IPS-18c (cell line): ENCODE data around the gene LMF1.

ENCODE experiments used
- H3K4me3 ChIP-seq: 2 replicates; pipeline ENCODE4 v1.7.0; 2013; ENCODE audit warnings: low read depth, mild to moderate bottlenecking, low read length, moderate library complexity; ENCODE audit not compliant: insufficient read depth
- H3K9me3 ChIP-seq: one replicate; pipeline ENCODE4 v1.6.1; 2013; ENCODE audit warnings: mild to moderate bottlenecking, low read length, moderate library complexity; ENCODE audit not compliant: control insufficient read depth, insufficient read depth

LMF1 gene

DNA sequence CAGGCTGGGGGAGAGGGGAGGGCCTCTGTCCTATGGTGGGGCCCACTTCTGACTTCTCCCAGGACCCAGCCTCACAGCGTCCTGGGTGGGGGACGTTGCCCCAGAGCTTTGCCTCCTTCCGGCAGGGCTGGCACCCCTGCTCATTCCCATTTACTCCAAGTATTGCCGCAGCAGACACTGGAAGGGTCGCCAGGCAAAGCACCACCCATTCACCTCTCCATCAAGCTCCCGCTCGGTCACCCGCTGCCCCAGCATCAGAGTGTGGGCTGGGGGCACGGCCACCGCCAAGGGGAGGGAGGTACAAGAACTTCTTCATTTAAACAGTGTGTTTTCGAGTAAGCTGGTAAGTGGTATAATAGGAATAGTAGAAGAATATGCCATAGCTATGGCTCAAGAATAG is 117.5 kb downstream of the LMF1 start:
- Histone ChIP-seq H3K9me3 (peaks cover 17% of the 10 kb centered on the region), H3K4me3 (no peak overlapping the region; the same call in 1 of the 2 replicates)

DNA sequence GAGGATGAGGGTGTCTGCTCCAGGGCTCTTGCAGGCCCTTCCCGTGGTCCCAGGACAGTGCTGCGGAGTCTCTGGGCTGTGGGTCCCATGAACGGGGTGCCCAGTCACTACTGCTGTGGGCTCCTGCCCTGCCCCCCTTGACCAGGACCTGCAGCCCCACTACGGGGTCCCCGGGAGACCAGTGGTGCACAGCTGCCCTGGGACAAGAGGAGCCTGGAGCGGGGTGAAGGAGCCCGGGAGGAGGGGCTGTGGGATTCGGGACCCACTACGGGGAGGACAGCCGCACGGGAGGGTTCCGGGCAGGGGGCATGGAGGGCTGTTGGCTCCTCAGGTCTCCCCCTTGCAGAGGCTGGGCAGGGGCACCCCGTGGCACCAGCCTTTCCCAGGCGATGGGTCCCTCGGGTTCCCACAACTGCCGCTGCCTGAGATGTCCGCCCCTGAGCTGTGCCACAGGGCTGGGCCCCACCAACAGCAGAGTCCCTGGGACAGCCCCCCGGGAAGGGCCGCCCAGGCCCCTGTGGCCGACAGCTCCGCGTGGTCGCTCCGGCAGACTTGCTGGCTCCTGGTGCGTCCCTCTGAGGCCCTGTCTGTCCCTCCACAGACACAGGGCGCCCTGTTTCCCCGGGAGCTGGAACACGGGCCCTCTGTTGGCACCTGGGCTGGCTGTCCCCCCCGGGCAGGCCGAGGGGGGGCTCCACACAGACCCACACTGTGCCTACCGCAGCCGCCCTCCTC is 118.2 kb downstream of the LMF1 start:
- H3K9me3 ChIP-seq: peaks cover 17% of the 10 kb centered on the region

DNA sequence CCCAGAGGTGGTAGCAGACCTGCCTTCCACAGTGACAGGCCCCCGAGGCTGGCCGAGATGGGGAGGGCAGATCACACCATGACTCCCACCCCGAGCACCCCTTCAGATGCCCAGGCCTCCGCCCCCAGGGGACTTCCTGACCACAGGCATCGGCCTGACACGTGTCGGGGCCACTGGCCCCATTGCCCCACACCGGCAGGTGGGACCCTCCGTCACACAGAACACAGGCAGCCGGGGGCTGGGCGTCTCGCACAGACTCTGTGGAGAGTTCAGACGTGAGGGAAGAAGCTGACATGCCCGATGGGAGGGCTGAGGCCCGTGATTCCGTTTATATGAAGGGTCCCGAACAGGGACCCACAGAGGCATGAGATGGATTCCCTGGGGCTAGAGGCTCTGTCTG is 118.9 kb downstream of the LMF1 start:
- H3K4me3 ChIP-seq: no peak overlapping the region
- H3K9me3 ChIP-seq: peaks cover 19% of the 10 kb centered on the region

More for the DNA sequence above, 118.2 kb downstream of the LMF1 start:
- H3K4me3 ChIP-seq: no peak overlapping the region

DNA sequence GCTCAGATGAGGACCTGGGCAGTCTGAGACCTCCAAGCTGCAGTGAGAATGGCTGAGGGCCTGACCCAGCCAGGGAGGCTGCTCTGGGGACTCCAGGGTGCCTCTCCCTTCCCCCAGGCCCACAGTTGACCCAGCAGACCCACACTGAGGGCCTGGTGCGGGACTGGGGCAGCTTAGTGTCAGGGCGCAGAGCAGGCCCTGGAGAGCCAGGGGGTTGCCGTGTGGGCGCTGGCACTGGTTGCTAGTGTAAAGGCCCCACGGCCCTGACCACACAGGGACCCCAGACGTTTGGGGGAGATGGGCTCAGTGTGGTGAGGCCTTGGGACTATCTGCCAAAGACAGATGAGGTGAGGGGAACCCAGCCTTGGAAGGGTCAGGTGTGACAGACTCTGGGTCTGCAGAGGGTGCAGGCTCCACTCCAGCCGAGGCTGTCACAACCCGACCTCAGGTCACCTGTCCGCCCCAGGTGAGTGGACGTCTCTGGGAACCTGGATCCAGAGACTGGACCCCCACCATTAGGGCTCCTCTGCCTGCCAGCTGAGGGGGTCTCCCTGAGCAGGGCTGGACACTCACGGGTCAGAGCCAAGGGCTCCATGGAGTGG is 119.5 kb downstream of the LMF1 start:
- Histone ChIP-seq H3K4me3 (no peak overlapping the region), H3K9me3 (peaks cover 19% of the 10 kb centered on the region)

DNA sequence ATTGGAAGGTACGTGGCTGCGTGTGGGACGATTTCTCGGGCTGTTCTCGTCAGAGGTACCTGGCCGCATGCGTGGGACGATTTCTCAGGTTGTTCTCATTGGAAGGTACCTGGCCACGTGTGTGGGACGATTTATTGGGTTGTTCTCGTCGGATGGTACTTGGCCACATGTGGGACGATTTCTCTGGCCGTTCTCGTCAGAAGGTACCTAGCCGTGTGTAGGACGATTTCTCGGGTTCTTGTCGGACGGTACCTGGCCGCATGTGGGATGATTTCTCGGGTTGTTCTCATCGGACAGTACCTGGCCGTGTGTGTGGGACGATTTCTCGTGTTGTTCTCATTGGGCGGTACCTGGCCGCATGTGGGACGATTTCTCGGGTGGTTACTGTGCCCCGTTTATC is 120.1 kb downstream of the LMF1 start:
- H3K9me3 ChIP-seq: peaks cover 19% of the 10 kb centered on the region
- H3K4me3 ChIP-seq: no peak overlapping the region; the same call in 1 of the 2 replicates

- Histone ChIP-seq H3K4me3 (no peak overlapping the region; the same call in 1 of the 2 replicates), H3K9me3 (peaks cover 19% of the 10 kb centered on the region)
These were observed 122.1 kb downstream of the LMF1 start for GRCh38 chr16:848510-849253.

- no peak overlapping the region for H3K4me3 ChIP-seq
- peaks cover 19% of the 10 kb centered on the region for H3K9me3 ChIP-seq
These were observed 122.9 kb downstream of the LMF1 start for GRCh38 chr16:847681-848445.

- Histone ChIP-seq H3K4me3 (no peak overlapping the region), H3K9me3 (peaks cover 19% of the 10 kb centered on the region)
These were observed 123.6 kb downstream of the LMF1 start for GRCh38 chr16:847151-847550.

- H3K9me3 ChIP-seq: peaks cover 13% of the 10 kb centered on the region
- no peak overlapping the region for H3K4me3 ChIP-seq
These were observed 125.4 kb downstream of the LMF1 start for GRCh38 chr16:845351-845745.

GRCh38 chr16:844638-845350 is 126.0 kb downstream of the LMF1 start:
- Histone ChIP-seq H3K4me3 (no peak overlapping the region), H3K9me3 (peaks cover 7% of the 10 kb centered on the region)

GRCh38 chr16:843771-844170 is 127.0 kb downstream of the LMF1 start:
- H3K9me3 ChIP-seq: peaks cover 2% of the 10 kb centered on the region
- no peak overlapping the region for H3K4me3 ChIP-seq

- peaks cover 2% of the 10 kb centered on the region for H3K9me3 ChIP-seq
- H3K4me3 ChIP-seq: no peak overlapping the region
These were observed 127.8 kb downstream of the LMF1 start for GRCh38 chr16:842711-843560.

DNA sequence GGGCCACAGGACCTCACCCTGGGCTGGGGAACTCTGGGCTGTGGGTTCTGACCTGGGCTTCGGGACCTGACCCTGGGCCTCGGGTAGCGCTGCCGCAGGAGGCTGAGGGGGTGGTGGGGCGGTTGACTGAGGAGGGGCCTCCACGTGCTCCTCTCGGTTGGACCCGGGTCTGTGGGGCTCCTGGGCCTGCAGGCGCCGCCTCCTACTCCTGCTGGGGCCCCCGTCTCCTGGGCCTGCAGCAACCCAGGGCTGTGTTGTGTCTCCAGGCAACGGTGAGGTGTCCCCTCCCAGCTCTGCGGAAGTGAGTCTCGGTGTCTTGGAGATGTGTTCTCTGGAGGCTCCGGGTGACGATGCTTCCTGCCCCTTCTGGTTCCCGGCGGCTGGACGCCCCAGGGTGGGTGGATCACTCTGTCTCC is 128.7 kb downstream of the LMF1 start:
- Histone ChIP-seq H3K9me3 (peaks cover under 1% of the 10 kb centered on the region), H3K4me3 (no peak overlapping the region)

GRCh38 chr16:841455-842060 is 129.2 kb downstream of the LMF1 start:
- no peaks in the 10 kb centered on the region for H3K9me3 ChIP-seq
- no peak overlapping the region for H3K4me3 ChIP-seq

- Histone ChIP-seq H3K4me3 (no peak overlapping the region), H3K9me3 (peaks cover 2% of the 10 kb centered on the region)
These were observed 130.0 kb downstream of the LMF1 start for GRCh38 chr16:840561-841454.
